BJ (cell line): Measurements from ENCODE around the gene FPGS. TPM values are rescaled to one million over a fixed set of nuclear protein-coding genes. Genes with fewer than 3 reads are reported as not detected.

Source experiments
- CTCF ChIA-PET: fragments of 350-600 bp; formaldehyde crosslinking; extraction: SDS; loops from one replicate; lab custom pipeline; 2021; ENCODE audit warnings: antibody characterized with exemption, inconsistent platforms; lab: Yijun Ruan, JAX
- POLR2A ChIA-PET: fragments of 300-600 bp; sonication (Branson Sonifier 250); formaldehyde crosslinking; extraction: SDS; loops from one replicate; lab custom pipeline; 2021; ENCODE audit warnings: antibody characterized with exemption; lab: Charles Lee
- DNase-seq: peaks from one replicate; pipeline ENCODE4 v3.0.0-alpha.2; 2011; ENCODE audit warnings: low read depth
- H3K27me3 ChIP-seq: 2 replicates; pipeline ENCODE4 v1.6.0; 2011; ENCODE audit warnings: low read length; ENCODE audit not compliant: control insufficient read depth, insufficient read depth
- H3K36me3 ChIP-seq: 2 replicates; pipeline ENCODE4 v1.5.1; 2011; ENCODE audit warnings: low read length; ENCODE audit not compliant: control insufficient read depth, insufficient read depth
- H3K4me3 ChIP-seq: 2 replicates; pipeline ENCODE4 v1.5.1; 2011; ENCODE audit warnings: low read depth, mild to moderate bottlenecking, control low read depth, low read length
- polyA plus RNA-seq: library from polyadenylated mRNA; depleted of rRNA; stranded (reverse); fragments of >200 nt; gene quantifications from 2 replicates; pipeline ENCODE4 v1.2.3, GENCODE V29; 2011
- TF ChIP-seq, protein P1 (sequence below): IDR thresholded peaks from 2 replicates; pipeline ENCODE4 v1.5.1; 2011; ENCODE audit warnings: low read depth, mild to moderate bottlenecking, control low read depth, inconsistent platforms, low read length, moderate library complexity; ENCODE audit not compliant: insufficient read depth

FPGS gene
- polyA plus RNA-seq, 1 experiment = 61.9 TPM

DNA sequence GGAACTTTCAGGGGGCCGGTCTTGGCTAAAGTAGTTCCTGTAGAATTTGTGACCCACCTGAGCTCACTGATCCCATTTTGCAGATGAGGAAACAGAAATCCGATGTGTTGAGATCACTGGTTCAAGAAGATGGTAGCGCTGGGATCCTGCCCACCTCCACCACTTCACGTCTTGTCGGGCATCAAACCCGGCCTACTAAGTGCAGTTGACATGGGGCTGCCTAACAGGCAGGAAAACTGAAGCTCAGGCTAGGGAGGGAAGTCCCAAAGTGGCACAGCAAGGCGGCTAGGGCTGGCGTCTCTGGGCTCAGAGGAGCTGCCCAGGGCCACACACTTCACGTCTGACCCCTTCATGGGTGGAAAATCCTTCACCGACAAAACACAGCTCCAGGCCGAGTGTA lies 52.3 kb downstream of the FPGS start:
- TF ChIP-seq, protein P1, sequence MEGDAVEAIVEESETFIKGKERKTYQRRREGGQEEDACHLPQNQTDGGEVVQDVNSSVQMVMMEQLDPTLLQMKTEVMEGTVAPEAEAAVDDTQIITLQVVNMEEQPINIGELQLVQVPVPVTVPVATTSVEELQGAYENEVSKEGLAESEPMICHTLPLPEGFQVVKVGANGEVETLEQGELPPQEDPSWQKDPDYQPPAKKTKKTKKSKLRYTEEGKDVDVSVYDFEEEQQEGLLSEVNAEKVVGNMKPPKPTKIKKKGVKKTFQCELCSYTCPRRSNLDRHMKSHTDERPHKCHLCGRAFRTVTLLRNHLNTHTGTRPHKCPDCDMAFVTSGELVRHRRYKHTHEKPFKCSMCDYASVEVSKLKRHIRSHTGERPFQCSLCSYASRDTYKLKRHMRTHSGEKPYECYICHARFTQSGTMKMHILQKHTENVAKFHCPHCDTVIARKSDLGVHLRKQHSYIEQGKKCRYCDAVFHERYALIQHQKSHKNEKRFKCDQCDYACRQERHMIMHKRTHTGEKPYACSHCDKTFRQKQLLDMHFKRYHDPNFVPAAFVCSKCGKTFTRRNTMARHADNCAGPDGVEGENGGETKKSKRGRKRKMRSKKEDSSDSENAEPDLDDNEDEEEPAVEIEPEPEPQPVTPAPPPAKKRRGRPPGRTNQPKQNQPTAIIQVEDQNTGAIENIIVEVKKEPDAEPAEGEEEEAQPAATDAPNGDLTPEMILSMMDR = no peak
- 0 out of 2 replicates have a peak, but pooled peaks cover 3% of the 10 kb centered on the region for H3K36me3 ChIP-seq
- ChIA-PET CTCF (interaction anchor here (0.9 to 5.2 kb wide), 12 partner anchors 8 to 265 kb away, joined by 3 to 41 read pairs (median 4); partner anchors contain the start of genes CDK9 and TOR2A), POLR2A (no interaction called here)
- no peaks in the 10 kb centered on the region for H3K27me3 ChIP-seq
- DNase-seq = no peak
- H3K4me3 ChIP-seq = peak overlapping the region; percentile 44

DNA sequence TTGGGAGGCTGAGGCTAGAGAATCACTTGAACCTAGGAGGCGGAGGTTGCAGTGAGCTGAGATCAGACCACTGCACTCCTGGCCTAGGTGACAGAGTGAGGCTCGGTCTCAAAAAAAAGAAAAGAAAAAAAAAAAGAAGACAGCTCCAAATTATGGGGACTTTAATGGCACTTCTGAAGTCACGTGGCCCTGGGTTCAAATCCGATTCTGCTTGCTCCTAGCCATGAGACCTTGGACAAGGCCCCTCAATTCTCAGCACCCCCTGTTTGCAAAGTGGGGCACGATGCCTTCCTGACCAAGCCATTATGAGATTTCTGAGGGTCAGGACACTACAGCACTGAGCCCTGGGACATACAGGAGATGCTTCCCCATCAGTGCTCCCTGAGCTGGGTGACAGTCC lies 52.8 kb downstream of the FPGS start:
- CTCF ChIA-PET = interaction anchor here (0.6 to 5.2 kb wide), 10 partner anchors 8 to 266 kb away, joined by 3 to 41 read pairs (median 4); partner anchors contain the start of genes CDK9 and TOR2A
- H3K4me3 ChIP-seq = no peak overlapping the region
- POLR2A ChIA-PET = no interaction called here
- H3K36me3 ChIP-seq = 0 out of 2 replicates have a peak, but pooled peaks cover under 1% of the 10 kb centered on the region
- H3K27me3 ChIP-seq = no peaks in the 10 kb centered on the region
- TF ChIP-seq, protein P1 = no peak
- DNase-seq = no peak

DNA sequence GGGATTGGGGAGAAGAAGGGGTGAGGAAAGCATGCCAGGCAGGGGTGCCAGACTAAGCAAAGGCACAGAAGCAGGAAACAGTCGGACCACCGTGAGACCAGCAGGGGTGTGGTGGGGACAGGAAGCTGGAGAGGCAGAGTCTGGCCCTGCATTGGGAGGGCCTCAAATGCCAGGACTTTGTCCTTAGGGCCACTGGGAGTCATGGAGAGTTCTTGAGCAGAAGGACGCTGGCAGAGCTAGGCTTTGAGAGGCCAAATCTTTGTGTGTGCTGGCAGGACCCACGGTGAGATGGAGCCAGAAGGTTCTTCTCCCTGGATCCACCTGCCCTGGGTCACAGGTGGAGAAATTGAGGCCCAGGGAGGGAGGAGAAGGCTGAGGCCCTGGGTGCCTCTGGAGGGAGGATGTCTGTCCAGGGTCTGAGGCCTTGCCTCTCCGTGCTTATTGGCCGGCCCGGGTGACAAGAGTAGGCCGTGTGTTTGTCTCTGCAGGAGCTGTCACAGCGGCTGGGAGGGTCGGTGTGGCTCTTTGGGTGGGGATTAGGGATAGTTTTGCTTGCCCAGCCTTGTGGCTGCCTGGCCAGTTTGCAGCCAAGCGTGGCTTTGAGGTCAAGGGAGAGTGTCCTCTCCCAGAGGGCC lies 53.5 kb downstream of the FPGS start:
- ChIA-PET CTCF (interaction anchor here (0.6 to 5.2 kb wide), 4 partner anchors 14 to 140 kb away, joined by 3 to 41 read pairs (median 6); partner anchors contain the start of gene TOR2A), POLR2A (no interaction called here)
- Histone ChIP-seq H3K27me3 (no peaks in the 10 kb centered on the region), H3K4me3 (no peak overlapping the region), H3K36me3 (no peaks in the 10 kb centered on the region)
- no peak for DNase-seq
- TF ChIP-seq, protein P1 = no peak

DNA sequence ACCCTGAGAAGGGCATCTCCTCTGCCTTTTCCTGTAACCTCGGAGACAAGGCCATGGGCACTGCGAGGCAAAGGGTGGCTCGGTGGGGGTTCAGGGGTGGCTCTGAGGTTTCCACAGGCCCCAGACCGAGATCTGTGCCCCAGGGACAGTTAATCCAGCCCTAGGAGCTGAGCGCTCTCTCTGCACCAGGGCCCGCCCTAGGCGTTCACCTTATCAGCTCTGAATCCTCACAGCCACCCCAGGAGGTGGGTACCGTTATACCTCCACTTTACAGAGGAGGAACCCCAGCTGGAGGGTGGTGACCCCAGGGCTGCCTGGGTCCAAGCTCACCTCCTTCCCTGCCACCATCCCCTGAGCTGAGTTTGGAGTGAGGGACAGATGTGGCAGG lies 54.0 kb downstream of the FPGS start:
- no peak for DNase-seq
- ChIA-PET POLR2A (no interaction called here), CTCF (interaction anchor here (2.8 to 5.2 kb wide), 2 partner anchors 14 to 20 kb away, joined by 9 to 41 read pairs; no protein-coding TSS in a partner anchor)
- Histone ChIP-seq H3K27me3 (no peaks in the 10 kb centered on the region), H3K36me3 (no peaks in the 10 kb centered on the region), H3K4me3 (no peak overlapping the region)
- TF ChIP-seq, protein P1 = no peak

DNA sequence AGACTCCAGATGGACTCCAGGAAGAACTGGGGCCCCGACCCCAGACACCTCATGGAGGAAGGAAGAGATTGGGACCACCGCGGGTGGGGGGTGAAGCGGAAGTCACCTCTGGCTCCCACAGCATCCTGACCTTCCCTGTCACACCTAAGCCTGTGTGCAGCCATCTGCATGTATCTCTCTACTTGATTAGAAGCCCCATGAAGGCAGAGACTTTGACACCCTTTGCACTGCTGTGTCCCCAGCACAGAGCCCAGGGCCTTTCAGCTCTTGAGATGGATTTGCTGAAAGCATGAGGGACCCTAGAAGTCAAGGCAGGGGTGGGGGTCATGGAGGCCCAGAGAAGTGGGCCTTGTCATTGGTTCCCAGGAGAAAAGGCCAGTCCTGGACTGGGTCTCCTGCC lies 54.6 kb downstream of the FPGS start:
- Histone ChIP-seq H3K27me3 (no peaks in the 10 kb centered on the region), H3K4me3 (no peak overlapping the region), H3K36me3 (no peaks in the 10 kb centered on the region)
- ChIA-PET CTCF (no interaction called here), POLR2A (no interaction called here)
- TF ChIP-seq, protein P1 = no peak
- DNase-seq = no peak
